K562 (cell line): ENCODE data around the gene CLIP4. TPM values are rescaled to one million over a fixed set of nuclear protein-coding genes. Genes with fewer than 3 reads are reported as not detected.

Source experiments
- ATAC-seq: fragments of 200-7000 bp; cut with Tn5 transposase; 3 replicates; pipeline ENCODE4 v1.9.1; 2020; ENCODE audit warnings: moderate library complexity
- BruUV-seq: library from RNA; stranded (reverse); fragments of 400-500 nt; replicated peaks from 2 replicates; lab custom pipeline; 2021; lab: Mats Ljungman, UMichigan
- CTCF ChIA-PET: fragments of 300-600 bp; formaldehyde crosslinking; extraction: SDS; loops from one replicate; lab custom pipeline; 2021; ENCODE audit warnings: low intra/inter-chr PET ratio; lab: Yijun Ruan, JAX
- POLR2A ChIA-PET: fragments of 300-600, 350-650 bp; sonication (Branson Sonifier 250); formaldehyde crosslinking; extraction: SDS; loops from one replicate; lab custom pipeline; 2021; ENCODE audit warnings: antibody characterized with exemption, inconsistent platforms; lab: Yijun Ruan, JAX
- DNase-seq, 4 experiments: peaks; one replicate each; pipeline versions ENCODE4 v3.0.0 to v3.0.0-alpha.2; 2011 to 2018; ENCODE audit warnings: low spot score in 3 of 4, mixed read lengths in 3 of 4; ENCODE audit errors: extremely low read depth in 1 of 4
- FAIRE-seq: peaks from 2 replicates; lab custom pipeline; 2011; peaks lifted over from hg19 to GRCh38; lab: Jason Lieb, UNC
- H2AFZ ChIP-seq: 2 replicates; pipeline ENCODE4 v1.6.0; 2011; ENCODE audit warnings: low read depth, low read length, control low read depth, inconsistent platforms
- H3K27ac ChIP-seq: fragments of 200-600 bp; 3 replicates; pipeline ENCODE4 v1.8.0; 2011; ENCODE audit warnings: low read depth, mild to moderate bottlenecking, control low read depth, inconsistent platforms, low read length, moderate library complexity, mixed read lengths; ENCODE audit errors: extremely low read depth
- H3K27me3 ChIP-seq, 2 experiments: fragments of 300-600 bp in 1 of 2; 2 replicates in 1 of 2; 3 replicates in 1 of 2; pipeline versions ENCODE4 v1.6.0 to v1.8.0; 2011; ENCODE audit warnings: inconsistent platforms in 2 of 2, low read length in 2 of 2, mild to moderate bottlenecking in 1 of 2, mixed read lengths in 1 of 2, moderate library complexity in 1 of 2; ENCODE audit not compliant: control insufficient read depth in 2 of 2, insufficient read depth in 2 of 2
- H3K36me3 ChIP-seq: fragments of 300-600 bp; 3 replicates; pipeline ENCODE4 v1.8.0; 2011; ENCODE audit warnings: mild to moderate bottlenecking, low read length, inconsistent platforms; ENCODE audit not compliant: control insufficient read depth, insufficient read depth
- H3K4me1 ChIP-seq, 2 experiments: fragments of 200-600 bp in 1 of 2; replicated peaks in 1 of 2; 2 replicates in 1 of 2; 3 replicates in 1 of 2; pipeline versions ENCODE4 v1.5.1 to v1.8.0; 2011; ENCODE audit warnings: inconsistent platforms in 2 of 2, low read length in 2 of 2, mild to moderate bottlenecking in 1 of 2, mixed read lengths in 1 of 2, moderate library complexity in 1 of 2; ENCODE audit not compliant: control insufficient read depth in 2 of 2, insufficient read depth in 2 of 2
- H3K4me2 ChIP-seq: 2 replicates; pipeline ENCODE4 v1.6.1; 2011; ENCODE audit warnings: low read length, control low read depth, inconsistent platforms, mixed read lengths; ENCODE audit not compliant: insufficient read depth
- H3K4me3 ChIP-seq: fragments of 200-600 bp; sonication (generic), shearing (Covaris generic); 2 replicates; pipeline ENCODE4 v1.5.1; 2016; ENCODE audit warnings: control low read depth, inconsistent platforms
- H3K79me2 ChIP-seq: fragments of 200-600 bp; 3 replicates; pipeline ENCODE4 v1.8.0; 2011; ENCODE audit warnings: low read length, inconsistent platforms; ENCODE audit not compliant: control insufficient read depth, insufficient read depth
- H3K9ac ChIP-seq, 2 experiments: 2 replicates each; pipeline versions ENCODE4 v1.6.0 to v1.6.1; 2011; ENCODE audit warnings: low read depth in 2 of 2, low read length in 2 of 2, control low read depth in 1 of 2, inconsistent platforms in 1 of 2, mild to moderate bottlenecking in 1 of 2, mixed read lengths in 1 of 2; ENCODE audit not compliant: insufficient read depth in 1 of 2
- H3K9me1 ChIP-seq: one replicate; pipeline ENCODE4 v1.6.0; 2011; ENCODE audit warnings: inconsistent platforms, mild to moderate bottlenecking, low read length, moderate library complexity; ENCODE audit not compliant: control insufficient read depth, insufficient read depth
- H3K9me3 ChIP-seq: replicated peaks from 2 replicates; pipeline ENCODE4 v1.5.1; 2011; ENCODE audit warnings: low read depth, low read length, inconsistent platforms; ENCODE audit not compliant: control insufficient read depth, insufficient read depth
- H4K20me1 ChIP-seq: replicated peaks from 2 replicates; pipeline ENCODE4 v1.6.1; 2011; ENCODE audit warnings: low read length, inconsistent platforms, mixed read lengths; ENCODE audit not compliant: control insufficient read depth, insufficient read depth
- CREB1 ChIP-seq, 2 experiments: sonication (generic) in 1 of 2; formaldehyde crosslinking in 1 of 2; IDR thresholded peaks; 2 replicates each; pipeline versions ENCODE4 v1.6.1 to v1.8.0; 2012 to 2022; ENCODE audit warnings: inconsistent platforms in 1 of 2, mild to moderate bottlenecking in 1 of 2, missing genetic modification reagents in 1 of 2, moderate library complexity in 1 of 2
- FOSL1 ChIP-seq: fragments of 200-800 bp; sonication (Bioruptor generic); conservative IDR thresholded peaks from 2 replicates; pipeline ENCODE4 v1.6.1; 2016; ENCODE audit warnings: missing genetic modification characterization, missing compliant biosample characterization
- HNRNPL ChIP-seq: fragments of 200-400 bp; formaldehyde crosslinking; IDR thresholded peaks from 2 replicates; pipeline ENCODE4 v1.6.1; 2017; ENCODE audit warnings: low read depth, mild to moderate bottlenecking, low read length
- KDM1A ChIP-seq, 2 experiments: fragments of 450-650 bp; IDR thresholded peaks; 2 replicates each; pipeline ENCODE4 v1.6.1; 2016; ENCODE audit warnings: mild to moderate bottlenecking in 2 of 2
- MXD1 ChIP-seq: fragments of 250-450 bp; sonication (Bioruptor Pico); IDR thresholded peaks from 2 replicates; pipeline ENCODE4 v1.8.0; 2021; ENCODE audit warnings: borderline replicate concordance, mild to moderate bottlenecking, moderate library complexity; ENCODE audit not compliant: poor library complexity, severe bottlenecking
- WGBS: fragments of 100-300 bp; shearing (Covaris generic); methylation state at CpG from one replicate; pipeline ENCODE4 v1.1.6; 2016; ENCODE audit warnings: low coverage, mixed read lengths; ENCODE audit not compliant: insufficient coverage; ENCODE audit errors: missing lambda C conversion rate; 5-methylcytosine and 5-hydroxymethylcytosine counted together
- in situ Hi-C: fragments of 300-500 bp; cut with MboI; formaldehyde crosslinking; loops from 4 replicates; pipeline ENCODE4 v1.15.0; 2018; ENCODE audit warnings: inconsistent platforms, mixed read lengths
- intact Hi-C: fragments of 100-400 bp; cut with micrococcal nuclease; formaldehyde crosslinking; loops from 2 replicates; pipeline ENCODE4 v1.14.2; 2022
- polyA plus RNA-seq, 8 experiments: library from polyadenylated mRNA; depleted of rRNA in 4 of 8; stranded (reverse) in 5 of 8; unstranded in 3 of 8; fragments of >200 nt; fragmentation: Nextera tagmentation in 2 of 8; fragmentation: Illumina TruSeq in 1 of 8; extraction: Ambion mirVana in 2 of 8; extraction: Trizol in 1 of 8; gene quantifications; 2 replicates each; pipeline versions ENCODE4 v1.2.1 to v1.2.3, GENCODE V29; 2011 to 2014; ENCODE audit warnings: inconsistent platforms in 1 of 8, missing spikeins in 1 of 8
- total RNA-seq, 7 experiments: library from RNA; depleted of rRNA in 6 of 7; stranded (reverse); fragments of >200 nt in 6 of 7; fragmentation: Illumina TruSeq in 2 of 7; extraction: Trizol in 2 of 7; gene quantifications; 2 replicates each; pipeline versions ENCODE4 v1.2.1 to v1.2.3, GENCODE V29; 2011 to 2021; ENCODE audit warnings: low replicate concordance in 1 of 7
- TF ChIP-seq, protein P1 (sequence below), 2 experiments: fragments of 450-650 bp in 1 of 2; sonication (generic) in 1 of 2; formaldehyde crosslinking in 1 of 2; IDR thresholded peaks in 1 of 2; conservative IDR thresholded peaks in 1 of 2; 2 replicates each; pipeline versions ENCODE4 v1.6.1 to v1.8.1; 2016 to 2023; ENCODE audit warnings: mild to moderate bottlenecking in 2 of 2, moderate library complexity in 2 of 2, inconsistent platforms in 1 of 2, missing genetic modification reagents in 1 of 2

The CLIP4 gene
- total and polyA plus RNA-seq, 9 of the 15 experiments (the other 6 are each of a cell fraction or from before 2014, with no cell fraction given): 0.03 to 0.38 (median 0.13) TPM; not detected in 5

- Histone ChIP-seq H3K79me2 (no peaks in the 10 kb centered on the region), H3K4me1 (peaks cover 5 to 6% of the 10 kb centered on the region in 2 experiments; a peak in 3 of 5 replicates), H3K36me3 (no peaks in the 10 kb centered on the region), H3K27me3 (peaks cover 19 to 27% of the 10 kb centered on the region in 2 experiments), H3K9me1 (no peaks in the 10 kb centered on the region), H3K4me3 (no peak overlapping the region), H3K4me2 (no peak overlapping the region), H4K20me1 (no peaks in the 10 kb centered on the region), H3K27ac (no peak overlapping the region), H2AFZ (no peak overlapping the region), H3K9ac (no peak overlapping the region), H3K9me3 (no peaks in the 10 kb centered on the region)
- 4% methylated on average over 2 of the region's 2 CpGs for WGBS
- BruUV-seq: no TSS peak
- ATAC-seq: no peak
- CTCF ChIA-PET: no interaction called here
- DNase-seq: no peak
- intact Hi-C loops (no loop called here), in situ Hi-C loops (no loop called here)
- no peak for FAIRE-seq
- TF ChIP-seq HNRNPL: no peak
- TF ChIP-seq FOSL1 (tag): peak; percentile 65
- no peak for TF ChIP-seq MXD1 (CRISPR knock-in tag)
- TF ChIP-seq KDM1A (IDR thresholded peaks at IDR 0.05): no peak
- no peak for TF ChIP-seq CREB1 (IDR thresholded peaks at IDR 0.05)
- TF ChIP-seq CREB1 (CRISPR knock-in tag; IDR thresholded peaks at IDR 0.05): no peak
- TF ChIP-seq, protein P1, sequence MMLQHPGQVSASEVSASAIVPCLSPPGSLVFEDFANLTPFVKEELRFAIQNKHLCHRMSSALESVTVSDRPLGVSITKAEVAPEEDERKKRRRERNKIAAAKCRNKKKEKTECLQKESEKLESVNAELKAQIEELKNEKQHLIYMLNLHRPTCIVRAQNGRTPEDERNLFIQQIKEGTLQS (IDR thresholded peaks at IDR 0.05): peak; percentile 67
- TF ChIP-seq, protein P1 (CRISPR knock-in tag; conservative IDR thresholded peaks at IDR 0.05): no peak
- POLR2A ChIA-PET: interaction anchor here (1.1 to 2.7 kb wide), 2 partner anchors 12 to 48 kb away, joined by 4 to 10 read pairs; no protein-coding TSS in a partner anchor
Measured at GRCh38 chr2:29117636-29118303, 2.6 kb downstream of the CLIP4 start.
